Coronary artery (tissue), 2 donors: Measurements from ENCODE around the gene MXRA7.

Source experiments
- DNase-seq: peaks from one replicate; pipeline ENCODE4 v3.0.0-alpha.2; 2017; ENCODE audit warnings: low spot score
- H3K27ac ChIP-seq, 2 donors: fragments of 200-600 bp; sonication (generic); one replicate each; pipeline ENCODE4 v1.5.1; 2016 to 2019
- H3K4me3 ChIP-seq: fragments of 200-600 bp; sonication (generic); 2 replicates; pipeline ENCODE4 v1.5.1; 2016; ENCODE audit warnings: mild to moderate bottlenecking, moderate library complexity
- CTCF ChIP-seq: fragments of 200-600 bp; sonication (generic); IDR thresholded peaks from one replicate; pipeline ENCODE4 v1.5.1; 2019; ENCODE audit warnings: antibody characterized with exemption

MXRA7 gene

DNA sequence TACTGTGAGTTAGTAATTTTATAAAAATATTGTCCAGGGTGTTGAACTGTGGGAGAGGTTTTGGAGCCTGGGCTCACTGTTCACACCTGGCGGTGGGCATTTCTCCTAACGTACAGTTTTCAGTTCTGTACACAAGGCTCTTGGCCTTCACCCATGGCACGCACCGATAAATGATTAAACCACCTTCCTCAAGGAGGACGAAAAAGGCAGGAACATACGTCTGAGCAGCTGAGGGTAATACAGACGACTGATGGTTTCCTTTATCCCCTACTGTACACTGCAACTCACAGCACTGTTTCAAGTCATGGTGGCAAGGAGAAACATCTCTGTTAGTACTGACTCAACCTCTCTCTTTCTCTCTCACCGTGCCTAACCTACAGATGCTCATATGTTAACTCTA, 65.8 kb downstream of the MXRA7 start:
- DNase-seq = no peak
- no peak for TF ChIP-seq CTCF
- no peak overlapping the region for H3K27ac ChIP-seq
- no peak overlapping the region for H3K4me3 ChIP-seq

GRCh38 chr17:76643553-76644148, 67.1 kb downstream of the MXRA7 start, which contains the start of gene ST6GALNAC1:
Gene ST6GALNAC1 (minus strand): TSS chr17:76643757. CDS start chr17:76643638, 119 bp downstream.
- Histone ChIP-seq H3K27ac (peak within 1 kb of the TSS in 1 of 2 donors; percentile 35), H3K4me3 (peak within 1 kb of the TSS; percentile 28)
- TF ChIP-seq CTCF = no peak
- DNase-seq = no peak

DNA sequence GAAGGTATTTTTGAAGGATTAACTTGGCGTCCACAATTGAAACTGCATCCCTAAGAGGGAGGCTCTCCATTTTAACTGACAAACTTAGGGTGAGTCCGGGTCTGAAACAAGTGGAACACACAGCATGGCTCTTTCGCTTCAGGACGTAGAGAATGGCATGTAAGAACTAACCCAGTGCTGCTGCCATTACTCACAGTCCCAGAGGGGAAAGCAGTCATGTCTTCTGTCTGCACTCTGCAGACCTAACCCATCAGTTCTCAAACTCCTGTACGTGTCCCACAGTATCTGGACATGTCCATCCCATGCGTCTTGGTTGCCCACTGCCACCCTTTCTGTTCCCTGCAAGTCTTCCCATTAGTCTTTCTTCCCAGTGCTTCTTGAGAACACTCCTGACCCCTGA, 67.8 kb downstream of the MXRA7 start:
- Histone ChIP-seq H3K4me3 (peak overlapping the region; percentile 28), H3K27ac (no peak overlapping the region)
- DNase-seq = no peak
- TF ChIP-seq CTCF = no peak

DNA sequence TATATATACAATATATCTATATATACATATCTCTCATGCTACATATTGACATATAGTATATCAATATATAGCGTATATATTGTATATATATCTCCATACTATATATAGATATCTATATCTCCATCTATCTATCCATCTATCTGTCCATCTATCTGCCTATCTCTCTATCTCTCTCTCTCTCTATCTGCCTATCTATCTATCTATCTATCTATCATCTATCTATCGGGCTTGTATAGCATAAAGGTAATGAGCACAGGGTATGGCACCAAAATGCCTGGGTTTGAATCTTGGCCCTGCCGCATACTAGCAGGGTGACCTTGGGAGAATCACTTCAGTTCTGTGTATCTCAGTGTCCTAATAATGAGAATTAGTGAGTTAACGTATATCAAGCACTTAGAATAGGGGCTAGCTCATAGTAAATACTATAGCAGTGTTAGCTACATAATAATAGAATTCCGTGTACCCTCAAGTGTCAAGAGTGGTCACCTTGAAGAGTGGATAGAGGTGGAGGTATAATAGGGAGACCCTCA, 68.7 kb downstream of the MXRA7 start:
- no peak for DNase-seq
- Histone ChIP-seq H3K4me3 (no peak overlapping the region), H3K27ac (no peak overlapping the region)
- TF ChIP-seq CTCF = no peak

DNA sequence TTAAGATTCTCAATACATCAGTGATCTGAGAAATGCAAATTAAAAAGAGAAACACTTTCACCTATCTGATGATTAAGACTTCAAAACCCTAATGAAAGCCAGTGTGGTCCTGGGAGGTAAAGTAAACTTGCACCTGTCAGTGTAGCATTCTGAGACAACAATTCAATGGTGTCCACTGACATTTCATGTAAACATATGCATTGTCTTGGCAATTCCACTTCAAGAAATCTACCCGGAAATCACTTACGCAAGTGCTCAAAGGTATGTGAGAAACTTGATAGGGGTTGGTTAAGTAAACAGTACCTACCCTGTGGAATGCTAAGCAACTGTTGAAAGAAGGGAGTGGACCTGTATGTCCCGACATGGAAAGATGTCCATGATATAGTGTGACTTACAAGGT, 69.3 kb downstream of the MXRA7 start:
- Histone ChIP-seq H3K27ac (no peak overlapping the region), H3K4me3 (no peak overlapping the region)
- no peak for DNase-seq
- TF ChIP-seq CTCF = no peak

- Histone ChIP-seq H3K27ac (no peak overlapping the region), H3K4me3 (no peak overlapping the region)
- no peak for TF ChIP-seq CTCF
- no peak for DNase-seq
Measured at GRCh38 chr17:76640550-76641380, 70.0 kb downstream of the MXRA7 start.
